Measurements from ENCODE around the gene POC1A.

The POC1A gene

GRCh38 chr3:52185311-52185710 is 31.1 kb upstream of the POC1A start:
- in situ Hi-C loops (cut with MboI; ENCODE audit: low pct_unique_long_range_greater_than_20kb, low sequenced_read_pairs, unreplicated experiment), result no loop called here

GRCh38 chr3:52184690-52185089 is 30.5 kb upstream of the POC1A start:
- TF ChIP-seq CTCF (IDR thresholded peaks at IDR 0.05; ENCODE audit: extremely low read depth, insufficient read depth, missing control alignments), result no peak
- DNase-seq (ENCODE audit: low spot score), result no peak
- in situ Hi-C loops (cut with MboI; ENCODE audit: low pct_unique_long_range_greater_than_20kb, low sequenced_read_pairs, unreplicated experiment), result no loop called here

More at GRCh38 chr3:52185311-52185710, 31.1 kb upstream of the POC1A start:
- DNase-seq (ENCODE audit: low spot score), result no peak
- no peak for TF ChIP-seq CTCF (IDR thresholded peaks at IDR 0.05; ENCODE audit: extremely low read depth, insufficient read depth, missing control alignments)

- DNase-seq (ENCODE audit: low spot score), result no peak
- no peak for TF ChIP-seq CTCF (IDR thresholded peaks at IDR 0.05; ENCODE audit: extremely low read depth, insufficient read depth, missing control alignments)
- in situ Hi-C loops (cut with MboI; ENCODE audit: low pct_unique_long_range_greater_than_20kb, low sequenced_read_pairs, unreplicated experiment), result no loop called here
These were observed 29.7 kb upstream of the POC1A start for GRCh38 chr3:52183786-52184445.

- no peak for DNase-seq (ENCODE audit: low spot score)
- in situ Hi-C loops (cut with MboI; ENCODE audit: low pct_unique_long_range_greater_than_20kb, low sequenced_read_pairs, unreplicated experiment), result no loop called here
- TF ChIP-seq CTCF (IDR thresholded peaks at IDR 0.05; ENCODE audit: extremely low read depth, insufficient read depth, missing control alignments), result no peak
These were observed 28.5 kb upstream of the POC1A start for GRCh38 chr3:52182691-52183090.

DNA sequence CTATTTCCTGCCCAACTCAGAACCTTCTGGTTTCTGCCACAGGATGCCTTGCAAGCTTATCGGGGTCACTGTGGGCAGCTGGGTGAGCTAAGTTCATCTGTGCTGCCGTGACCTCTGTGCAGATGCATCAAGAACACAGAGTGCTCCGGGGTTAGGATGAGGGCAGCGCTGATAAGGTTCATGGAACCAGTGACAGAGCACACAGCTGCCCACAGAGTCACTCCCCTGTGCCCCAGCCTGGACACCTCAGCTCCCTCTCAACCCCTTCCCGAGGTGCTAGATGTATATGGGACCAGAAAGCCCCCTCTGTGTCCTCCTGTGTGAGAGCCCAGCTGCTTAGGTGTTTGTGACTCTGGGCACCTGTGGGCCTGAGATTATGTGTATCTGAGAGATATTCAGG is 28.0 kb upstream of the POC1A start:
- in situ Hi-C loops (cut with MboI; ENCODE audit: low pct_unique_long_range_greater_than_20kb, low sequenced_read_pairs, unreplicated experiment), result no loop called here
- TF ChIP-seq CTCF (IDR thresholded peaks at IDR 0.05; ENCODE audit: extremely low read depth, insufficient read depth, missing control alignments), result no peak
- DNase-seq (ENCODE audit: low spot score), result no peak

- DNase-seq (ENCODE audit: low spot score), result no peak
- TF ChIP-seq CTCF (IDR thresholded peaks at IDR 0.05; ENCODE audit: extremely low read depth, insufficient read depth, missing control alignments), result no peak
- in situ Hi-C loops (cut with MboI; ENCODE audit: low pct_unique_long_range_greater_than_20kb, low sequenced_read_pairs, unreplicated experiment), result no loop called here
These were observed 27.3 kb upstream of the POC1A start for GRCh38 chr3:52181543-52181942.
